ENCODE data around the gene HMCN2.

GRCh38 chr9:130348341-130348740 is 82.8 kb downstream of the HMCN2 start:
- TF ChIP-seq CTCF (conservative IDR thresholded peaks at IDR 0.05) = no peak
- no peak for TF ChIP-seq EZH2 (IDR thresholded peaks at IDR 0.05; ENCODE audit: low read depth)
